GM19193 (cell line): ENCODE results near the gene APOA1.

Experiments
- POLR2A ChIP-seq: IDR thresholded peaks from 4 replicates; pipeline ENCODE4 v1.6.1; 2011; ENCODE audit not compliant: insufficient read depth, insufficient read length; ENCODE audit errors: extremely low read depth

The APOA1 gene

DNA sequence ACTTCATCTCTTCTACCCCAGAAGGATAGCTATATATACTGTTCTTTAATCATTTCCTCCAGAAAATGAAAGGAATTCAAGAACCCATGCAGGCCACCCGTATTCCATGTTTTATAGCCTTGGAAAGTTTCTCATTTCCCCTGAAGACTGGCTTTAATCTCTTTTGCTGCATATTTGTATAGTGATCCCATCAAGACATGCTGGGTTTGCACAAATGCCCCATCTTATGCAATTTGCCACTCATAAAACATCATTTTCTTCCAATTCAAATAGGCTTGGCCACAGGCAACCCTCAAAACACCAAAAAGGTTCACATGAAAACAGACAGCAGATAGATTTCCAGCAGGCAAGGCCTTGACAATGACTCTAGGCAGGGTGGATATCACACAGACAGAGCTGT is 28.3 kb upstream of the APOA1 start:
- TF ChIP-seq POLR2A, result no peak

DNA sequence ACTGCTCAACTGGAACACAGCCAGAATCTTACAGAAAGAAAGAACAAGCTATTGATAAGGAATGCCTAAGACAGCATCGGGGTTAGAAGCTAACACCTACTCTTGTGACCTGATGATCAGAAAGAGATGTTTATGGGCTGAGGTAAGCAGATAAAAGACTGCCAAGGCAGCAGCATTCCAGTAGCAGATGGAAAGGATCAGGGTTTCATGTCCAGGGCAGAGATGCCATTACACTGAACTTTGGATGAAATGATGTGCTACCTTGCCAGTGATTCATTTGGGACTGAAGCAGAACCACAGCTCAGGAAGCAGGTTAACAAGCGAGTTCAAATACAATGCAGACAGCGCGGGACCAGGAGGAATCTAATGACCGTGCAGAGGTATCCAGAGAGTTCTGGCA is 27.1 kb upstream of the APOA1 start:
- TF ChIP-seq POLR2A, result no peak

DNA sequence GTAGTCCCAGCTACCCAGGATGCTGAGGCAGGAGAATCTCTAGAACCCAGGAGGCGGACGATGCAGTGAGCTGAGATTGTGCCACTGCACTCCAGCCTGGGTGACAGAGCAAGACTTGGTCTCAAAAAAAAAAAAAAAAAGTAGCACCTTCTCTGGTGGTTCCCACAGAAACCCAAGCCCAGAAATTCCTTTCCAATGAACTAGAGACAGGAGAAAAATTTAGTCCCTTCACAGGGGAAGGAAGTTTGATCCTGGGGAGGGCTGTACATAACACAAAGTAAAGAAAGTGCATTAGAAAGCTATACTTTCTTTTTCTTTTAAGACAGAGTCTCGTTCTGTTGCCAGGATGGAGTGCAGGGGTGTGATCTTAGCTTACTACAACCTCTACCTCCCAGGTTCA is 25.5 kb upstream of the APOA1 start:
- TF ChIP-seq POLR2A, result no peak

DNA sequence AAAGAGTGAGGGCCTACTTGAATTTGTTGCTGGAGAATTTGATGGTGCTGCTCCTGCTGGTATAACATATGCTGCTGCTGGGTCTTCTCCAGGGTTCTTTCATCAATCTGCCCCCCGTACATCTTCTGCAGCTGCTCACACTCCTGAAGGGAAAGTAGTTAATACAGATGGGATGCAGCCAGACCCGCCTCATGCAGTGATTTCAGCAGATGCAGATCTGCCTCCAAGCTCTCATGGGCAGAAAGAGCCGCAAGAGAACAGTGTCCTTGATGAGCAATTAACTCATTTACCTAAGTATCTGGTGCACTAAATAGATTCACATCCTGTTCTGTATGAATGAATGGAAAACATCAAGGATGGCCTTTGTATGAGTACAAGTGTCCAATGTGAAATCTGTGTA is 24.8 kb upstream of the APOA1 start:
- no peak for TF ChIP-seq POLR2A

DNA sequence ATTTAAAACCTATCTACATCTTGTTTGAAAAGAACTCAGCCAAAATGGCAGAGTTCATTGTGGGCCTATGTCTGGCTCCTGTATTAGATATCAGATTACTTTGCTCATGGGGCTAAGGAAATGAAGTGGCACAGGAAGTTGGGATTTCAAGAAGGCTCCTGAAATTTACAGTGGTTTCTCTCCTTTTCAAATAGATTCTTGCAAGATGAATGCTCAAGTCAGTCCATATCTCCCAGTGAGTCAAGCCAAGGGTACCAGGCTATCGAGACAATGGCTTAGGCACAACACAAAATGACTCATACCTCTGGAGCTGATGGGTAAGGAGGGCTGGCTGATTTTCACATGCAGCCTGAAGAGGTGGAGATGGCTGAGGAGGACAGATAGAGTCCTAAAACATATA is 24.1 kb upstream of the APOA1 start:
- no peak for TF ChIP-seq POLR2A

- TF ChIP-seq POLR2A, result no peak
These were observed 22.9 kb upstream of the APOA1 start for GRCh38 chr11:116860303-116860702.

DNA sequence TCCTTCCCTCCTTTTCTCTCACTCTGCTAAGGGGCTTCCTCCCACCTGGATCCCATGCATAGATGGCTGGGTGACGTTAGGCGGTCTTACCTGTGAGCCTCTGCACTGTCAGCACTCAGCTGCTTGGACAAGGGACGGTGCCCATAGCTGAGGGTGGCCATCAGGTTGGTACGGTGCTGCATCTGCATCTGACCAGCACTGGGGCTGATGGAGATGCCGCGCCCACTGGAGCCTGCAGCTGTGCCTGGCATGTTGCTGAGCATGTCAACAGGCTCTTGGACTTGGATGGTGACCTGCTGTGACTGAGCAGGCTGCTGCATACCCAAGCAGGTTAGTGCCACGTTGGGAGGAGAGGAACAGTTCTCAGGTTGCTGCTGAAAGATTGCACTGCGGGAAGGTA is 21.8 kb upstream of the APOA1 start:
- TF ChIP-seq POLR2A, result no peak

- TF ChIP-seq POLR2A, result no peak
These were observed 20.5 kb upstream of the APOA1 start for GRCh38 chr11:116857936-116858335.

DNA sequence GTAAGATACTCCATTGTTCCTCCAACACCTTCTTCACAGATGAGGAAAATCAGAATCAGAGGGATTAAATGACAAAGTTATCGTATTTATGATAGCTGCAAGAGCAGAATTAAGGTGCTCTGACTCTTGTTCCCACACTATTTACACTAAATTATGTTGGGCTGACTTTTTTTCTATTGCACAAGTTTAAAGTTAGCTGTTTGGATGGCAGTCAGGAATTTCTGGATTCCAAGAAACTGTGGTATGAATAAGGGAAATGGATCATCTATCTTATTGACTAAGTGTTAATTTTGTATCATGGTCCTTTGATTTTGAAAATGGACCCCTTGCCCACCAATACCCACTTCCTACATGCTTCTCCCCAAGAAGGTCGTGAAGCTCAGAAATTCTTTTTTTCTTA is 19.9 kb upstream of the APOA1 start:
- no peak for TF ChIP-seq POLR2A

DNA sequence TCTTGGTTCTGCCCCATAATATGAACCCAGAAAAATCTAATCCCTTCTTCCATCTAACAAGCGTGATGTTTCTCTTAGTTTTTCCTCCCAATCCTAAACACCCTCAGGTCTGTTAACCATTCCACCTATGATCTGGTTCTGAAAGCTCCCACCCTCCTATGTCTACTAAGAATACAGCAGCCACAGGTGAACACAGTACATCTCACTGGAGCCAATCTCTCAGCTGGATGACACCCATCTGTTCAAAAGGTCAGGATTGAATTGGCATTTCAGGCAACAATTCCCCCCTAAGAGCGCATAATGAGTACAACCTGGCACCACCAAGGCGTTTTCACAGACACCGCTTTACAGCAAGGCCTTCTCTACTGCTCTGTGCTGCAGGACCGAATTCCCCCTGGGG is 19.0 kb upstream of the APOA1 start:
- no peak for TF ChIP-seq POLR2A

- TF ChIP-seq POLR2A, result no peak
These were observed 18.0 kb upstream of the APOA1 start for GRCh38 chr11:116855413-116855812.

DNA sequence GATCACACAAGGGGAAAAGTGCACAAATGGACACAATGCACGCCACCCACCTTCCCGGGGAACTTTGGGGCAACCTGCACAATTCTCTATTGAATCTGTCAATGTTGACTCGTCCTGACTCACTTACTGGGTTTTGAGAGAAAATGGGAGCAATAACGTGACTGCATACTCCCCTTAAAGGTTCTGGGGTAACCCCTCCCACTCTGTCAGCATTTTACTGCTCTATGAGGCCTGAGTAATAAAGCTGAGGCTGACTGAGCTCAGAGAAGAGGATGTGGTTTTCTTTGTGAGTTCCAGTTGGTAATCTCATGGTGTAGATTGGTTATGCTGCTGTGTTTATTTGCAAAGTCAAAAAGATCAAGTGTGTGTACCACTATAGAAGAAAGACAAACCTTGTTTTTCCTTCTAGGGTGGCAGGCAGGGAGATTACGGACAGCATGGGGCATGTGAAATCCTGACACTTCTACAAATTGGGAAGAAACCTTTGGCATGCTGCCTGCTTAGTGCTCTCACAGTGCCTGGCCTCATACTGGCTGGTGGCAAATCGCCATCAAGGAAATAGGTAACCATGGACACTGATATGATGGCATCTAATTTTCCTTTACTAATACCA is 16.1 kb upstream of the APOA1 start:
- TF ChIP-seq POLR2A, result no peak

DNA sequence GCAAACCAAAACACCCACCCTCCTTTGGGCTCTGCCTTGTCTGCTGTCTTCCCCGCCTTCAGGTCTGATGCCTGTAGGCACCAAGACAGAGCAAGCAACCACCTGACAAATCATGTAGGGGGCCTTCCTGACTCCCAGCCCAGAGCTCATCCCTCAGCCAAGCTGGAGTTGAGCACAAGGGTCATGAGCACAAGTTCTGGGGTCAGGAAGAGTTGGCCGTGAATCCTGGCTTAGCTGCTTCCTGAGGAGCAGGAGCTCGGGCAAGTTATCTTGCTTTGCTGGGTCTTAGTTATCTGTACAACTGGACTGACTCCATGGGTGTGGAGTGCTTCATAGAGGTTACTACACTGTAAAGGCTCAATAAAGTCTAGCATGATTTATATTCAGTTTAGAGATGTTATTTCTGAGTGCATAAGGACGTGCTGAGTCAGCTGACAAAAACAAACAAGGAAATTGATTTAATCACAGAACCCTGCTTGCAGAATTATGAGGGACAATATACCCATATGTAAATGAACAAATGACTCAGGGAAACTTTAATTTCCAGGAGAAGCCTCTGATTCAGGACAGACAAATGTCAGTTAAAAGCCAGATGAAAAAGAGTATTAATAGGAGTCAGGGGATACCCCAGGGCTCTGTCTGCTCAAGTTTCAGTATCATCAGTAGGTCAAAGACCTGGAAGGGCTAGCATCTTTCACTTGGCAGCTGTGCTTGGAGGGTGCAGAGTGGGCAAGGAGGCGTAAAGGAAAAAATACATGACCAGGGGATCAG is 15.0 kb upstream of the APOA1 start:
- no peak for TF ChIP-seq POLR2A

DNA sequence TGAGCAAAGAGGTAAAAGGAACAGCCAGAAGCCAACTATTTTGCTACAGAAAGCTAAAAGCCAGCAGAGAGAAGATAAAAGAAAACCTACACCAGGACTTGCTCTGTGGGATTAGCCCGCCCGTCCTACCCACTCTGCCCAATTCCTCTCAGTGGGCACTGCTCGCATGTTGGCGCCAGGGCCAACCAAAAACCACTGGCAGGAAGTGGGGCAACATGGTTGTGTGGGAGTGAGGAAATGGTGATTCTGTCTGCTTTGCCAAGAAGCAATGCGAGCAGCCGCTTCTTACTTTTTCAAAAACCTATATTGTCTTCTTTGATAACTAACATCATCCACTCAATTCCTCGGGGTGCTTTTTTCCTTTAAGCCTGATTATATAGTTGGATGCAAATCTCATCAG is 14.2 kb upstream of the APOA1 start:
- no peak for TF ChIP-seq POLR2A

DNA sequence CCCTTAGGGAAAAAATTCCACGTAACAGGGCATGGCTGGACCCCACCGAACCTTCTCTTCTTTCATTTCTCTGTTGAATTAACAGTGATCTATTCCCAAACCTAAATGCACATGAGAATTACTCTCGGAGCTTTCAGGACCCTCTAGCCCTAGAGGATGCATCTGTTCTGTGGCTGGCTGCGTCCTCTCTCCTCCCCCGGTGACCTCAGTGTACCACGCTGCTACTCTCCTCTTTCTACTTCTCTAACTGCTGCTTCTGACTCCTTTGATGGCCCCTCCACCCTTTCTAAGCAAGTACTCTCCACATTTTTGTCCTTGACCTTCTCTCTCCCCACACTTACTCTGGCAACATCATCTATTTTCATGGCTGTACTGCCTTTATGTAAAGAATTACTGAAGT is 12.1 kb upstream of the APOA1 start:
- TF ChIP-seq POLR2A, result no peak

- TF ChIP-seq POLR2A, result no peak
These were observed 11.6 kb upstream of the APOA1 start for GRCh38 chr11:116849060-116849459.
